ENCODE data around the gene MYO1C.

DNA sequence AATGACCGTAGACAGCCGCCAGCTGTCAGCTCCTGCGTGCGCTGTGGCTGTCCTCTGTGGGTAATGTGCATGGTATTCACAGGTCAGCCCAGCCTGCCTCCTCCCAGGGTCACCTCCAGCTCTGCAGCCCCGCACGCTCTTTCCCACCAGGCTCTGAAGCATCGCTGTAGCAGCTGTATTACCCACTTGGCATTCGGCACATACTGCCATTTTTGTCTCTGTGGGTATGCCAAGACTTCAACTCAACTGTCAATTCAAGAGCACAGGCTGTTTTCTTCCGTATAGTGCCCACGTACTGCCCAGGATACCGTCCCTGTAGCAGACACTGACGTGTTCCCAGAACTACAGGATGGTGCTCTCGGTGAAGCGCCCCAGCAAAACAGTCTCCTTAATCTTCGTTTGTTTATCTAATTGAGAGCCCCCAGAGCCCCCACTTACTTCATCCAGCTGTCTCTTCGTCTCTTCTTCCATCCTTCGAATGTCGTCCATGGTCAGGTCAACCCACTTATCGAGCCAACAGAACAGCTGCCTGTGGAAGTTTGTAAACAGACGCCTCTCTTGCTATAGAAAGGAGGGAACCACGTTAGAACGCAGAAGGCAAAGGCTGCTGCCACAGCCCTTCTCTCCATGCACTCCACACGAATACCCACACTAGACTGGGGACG is 41.3 kb upstream of the MYO1C start:
- TF ChIP-seq CTCF (IDR thresholded peaks at IDR 0.05; ENCODE audit: low read length) (no peak), EZH2 (IDR thresholded peaks at IDR 0.05; ENCODE audit: borderline replicate concordance, low read length) (no peak)
